Lung (tissue), 12 donors: ENCODE measurements around the gene ZNF638. TPM values are rescaled to one million over a fixed set of nuclear protein-coding genes. Genes with fewer than 3 reads are reported as not detected.

Source experiments
- ATAC-seq: fragments of 200-7000 bp; cut with Tn5 transposase; one replicate; pipeline ENCODE4 v1.9.1; 2020; ENCODE audit warnings: moderate number of reproducible peaks; ENCODE audit not compliant: insufficient read depth, low FRiP score
- DNase-seq, 3 donors: peaks; one replicate each; pipeline ENCODE4 v3.0.0-alpha.2; 2013 to 2017
- H3K27ac ChIP-seq, 2 donors: one replicate each; pipeline ENCODE4 v1.5.1; 2013; ENCODE audit warnings: mild to moderate bottlenecking in 2 of 2, moderate library complexity in 2 of 2, control low read depth in 1 of 2, inconsistent platforms in 1 of 2, low read depth in 1 of 2, low read length in 1 of 2
- H3K27me3 ChIP-seq, 3 donors: one replicate each; pipeline ENCODE4 v1.5.1; 2013; ENCODE audit warnings: low read length in 2 of 3; ENCODE audit not compliant: control insufficient read depth in 3 of 3, insufficient read depth in 3 of 3
- H3K36me3 ChIP-seq, 4 donors: one replicate each; pipeline ENCODE4 v1.5.1; 2013; ENCODE audit warnings: low read length in 4 of 4, mild to moderate bottlenecking in 1 of 4, moderate library complexity in 1 of 4; ENCODE audit not compliant: control insufficient read depth in 4 of 4, insufficient read depth in 4 of 4
- H3K4me1 ChIP-seq, 5 donors: one replicate each; pipeline ENCODE4 v1.5.1; 2013; ENCODE audit warnings: low read length in 5 of 5, mild to moderate bottlenecking in 2 of 5, moderate library complexity in 1 of 5; ENCODE audit not compliant: control insufficient read depth in 5 of 5, insufficient read depth in 5 of 5
- H3K4me3 ChIP-seq: one replicate; pipeline ENCODE4 v1.5.1; 2013; ENCODE audit warnings: mild to moderate bottlenecking, control low read depth, moderate library complexity
- H3K9ac ChIP-seq, 2 donors: one replicate each; pipeline ENCODE4 v1.5.1; 2013; ENCODE audit warnings: low read length in 2 of 2, control low read depth in 1 of 2; ENCODE audit not compliant: insufficient read depth in 1 of 2
- H3K9me3 ChIP-seq, 4 donors: one replicate each; pipeline ENCODE4 v1.5.1; 2013; ENCODE audit warnings: low read length in 3 of 4, mild to moderate bottlenecking in 1 of 4, moderate library complexity in 1 of 4; ENCODE audit not compliant: control insufficient read depth in 4 of 4, insufficient read depth in 3 of 4
- CTCF ChIP-seq: IDR thresholded peaks from 2 replicates; pipeline ENCODE4 v1.5.1; 2012; ENCODE audit warnings: mild to moderate bottlenecking; ENCODE audit errors: control extremely low read depth, extremely low read depth
- WGBS, 2 donors: extraction: QIAGEN DNeasy Blood & Tissue Kit; methylation state at CpG; one replicate each; pipeline ENCODE4 v1.1.7; 2013; 5-methylcytosine and 5-hydroxymethylcytosine counted together
- polyA plus RNA-seq, 2 donors: library from polyadenylated mRNA; stranded (reverse); fragments of 200-250 nt; gene quantifications; one replicate each; pipeline ENCODE4 v1.2.1, GENCODE V29; 2013
- total RNA-seq, 2 donors: library from RNA; depleted of rRNA in 1 of 2; stranded (reverse); fragments of >200 nt in 1 of 2; gene quantifications; one replicate each; pipeline ENCODE4 v1.2.1, GENCODE V29; 2014 to 2021
- donor health status: control.
- donor health status: control.
- donor health status: Bipolar disorder and iron deficiency.
- donor health status: healthy.
- donor health status: DM: yes; HTN: yes; CAD: no.

Gene ZNF638
- total and polyA plus RNA-seq, 4 donors, result 45.1 to 371 (median 105) TPM

GRCh38 chr2:71358931-71359671 is 27.5 kb downstream of the ZNF638 start:
- H3K36me3 ChIP-seq, result peaks cover 18 to 51% (median 33%) of the 10 kb centered on the region in 4 donors
- H3K9me3 ChIP-seq, result no peaks in the 10 kb centered on the region
- no peak overlapping the region for H3K9ac ChIP-seq
- H3K4me3 ChIP-seq, result no peak overlapping the region
- no peak overlapping the region for H3K27ac ChIP-seq
- WGBS, 2 donors, result 95 to 97% methylated on average over 6 of the region's 6 CpGs
- H3K4me1 ChIP-seq, result peaks cover 0 to 7% (median 0%) of the 10 kb centered on the region in 5 donors
- TF ChIP-seq CTCF, result no peak
- ATAC-seq, result no peak
- H3K27me3 ChIP-seq, result no peaks in the 10 kb centered on the region
- DNase-seq, result no peak

- ATAC-seq, result no peak
- no peak overlapping the region for H3K4me3 ChIP-seq
- no peaks in the 10 kb centered on the region for H3K9me3 ChIP-seq
- DNase-seq, result no peak
- peaks cover 18 to 62% (median 37%) of the 10 kb centered on the region in 4 donors for H3K36me3 ChIP-seq
- no peak overlapping the region for H3K9ac ChIP-seq
- peaks cover 0 to 7% (median 0%) of the 10 kb centered on the region in 5 donors for H3K4me1 ChIP-seq
- no peak overlapping the region for H3K27ac ChIP-seq
- H3K27me3 ChIP-seq, result no peaks in the 10 kb centered on the region
- TF ChIP-seq CTCF, result no peak
- WGBS, 2 donors, result 85% methylated on average over 3 of the region's 3 CpGs
Measured at GRCh38 chr2:71360434-71360975, 28.9 kb downstream of the ZNF638 start.

- no peak for ATAC-seq
- no peak for TF ChIP-seq CTCF
- Histone ChIP-seq H3K4me3 (no peak overlapping the region), H3K4me1 (peaks cover 0 to 7% (median 0%) of the 10 kb centered on the region in 5 donors), H3K27me3 (no peaks in the 10 kb centered on the region), H3K36me3 (peaks cover 21 to 59% (median 34%) of the 10 kb centered on the region in 4 donors), H3K9ac (no peak overlapping the region), H3K9me3 (no peaks in the 10 kb centered on the region), H3K27ac (no peak overlapping the region)
- WGBS, 2 donors, result 84 to 87% methylated on average over 3 of the region's 3 CpGs
- no peak for DNase-seq
Measured at GRCh38 chr2:71361631-71362030, 30.0 kb downstream of the ZNF638 start.
